NCI-H446 (cell line): ENCODE results near the gene C17orf75.
"Not testable (repeated sequence)": the region's sequence is repeated elsewhere in the genome, so short reads cannot be mapped to it uniquely, and the experiment has no call there.

Experiments
- DNase-seq, 2 experiments: peaks; one replicate each; lab custom pipeline; 2025; lab: John Stamatoyannopoulos, UW

Gene C17orf75

GRCh38 chr17:32345951-32346600, 4.1 kb upstream of the C17orf75 start:
- DNase-seq = no peak

- DNase-seq = no peak
Observed at GRCh38 chr17:32342603-32343325, 791 bp upstream of the C17orf75 start.

- no peak for DNase-seq
Observed at GRCh38 chr17:32341141-32341856, 674 bp downstream of the C17orf75 start.

- DNase-seq = no peak
Observed at GRCh38 chr17:32335687-32336086, 6.3 kb downstream of the C17orf75 start.

GRCh38 chr17:32335046-32335445, 6.9 kb downstream of the C17orf75 start:
- no peak for DNase-seq

- DNase-seq = no peak
Observed at GRCh38 chr17:32333187-32333586, 8.8 kb downstream of the C17orf75 start.

- no peak for DNase-seq
Observed at GRCh38 chr17:32331243-32332040, 10.5 kb downstream of the C17orf75 start.

- DNase-seq = no peak
Observed at GRCh38 chr17:32330147-32330546, 11.8 kb downstream of the C17orf75 start.

GRCh38 chr17:32327911-32328310, 14.1 kb downstream of the C17orf75 start:
- no peak for DNase-seq

GRCh38 chr17:32323811-32324491, 18.0 kb downstream of the C17orf75 start:
- DNase-seq = no peak

- DNase-seq = no peak
Observed at GRCh38 chr17:32323046-32323445, 18.9 kb downstream of the C17orf75 start.

- DNase-seq = no peak
Observed at GRCh38 chr17:32320847-32321246, 21.1 kb downstream of the C17orf75 start.

- DNase-seq = not testable (repeated sequence)
Observed at GRCh38 chr17:32320080-32320479, 21.9 kb downstream of the C17orf75 start.

GRCh38 chr17:32319548-32319905, 22.4 kb downstream of the C17orf75 start:
- peak; percentile 16 to 71 for DNase-seq

- no peak for DNase-seq
Observed at GRCh38 chr17:32318071-32318470, 23.9 kb downstream of the C17orf75 start.

GRCh38 chr17:32317353-32317752, 24.6 kb downstream of the C17orf75 start:
- DNase-seq = no peak

GRCh38 chr17:32316653-32317052, 25.3 kb downstream of the C17orf75 start:
- not testable (repeated sequence) for DNase-seq

- no peak for DNase-seq
Observed at GRCh38 chr17:32315171-32315570, 26.8 kb downstream of the C17orf75 start.

- DNase-seq = peak in 1 of 2 experiments; percentile 5
Observed at GRCh38 chr17:32314636-32315035, 27.3 kb downstream of the C17orf75 start.

- DNase-seq = peak; percentile 16 to 28
Observed at GRCh38 chr17:32311028-32311536, 30.9 kb downstream of the C17orf75 start.

- DNase-seq = no peak
Observed at GRCh38 chr17:32307658-32308057, 34.3 kb downstream of the C17orf75 start.
